Skin epidermis (tissue), 12 donors: ENCODE measurements around the gene LATS2.
"Not testable (repeated sequence)": the region's sequence is repeated elsewhere in the genome, so short reads cannot be mapped to it uniquely, and the experiment has no call there.

Experiments
- H3K27ac ChIP-seq, 21 experiments: fragments of 200-600 bp; sonication (generic) in 11 of 21; one replicate each; pipeline ENCODE4 v1.5.0; 2020; ENCODE audit warnings: mild to moderate bottlenecking in 3 of 21, inconsistent platforms in 2 of 21, moderate library complexity in 2 of 21
- H3K4me3 ChIP-seq, 7 experiments: fragments of 200-600 bp; sonication (generic) in 2 of 7; one replicate each; pipeline ENCODE4 v1.5.0; 2020; ENCODE audit warnings: inconsistent platforms in 2 of 7, mild to moderate bottlenecking in 2 of 7, moderate library complexity in 1 of 7

LATS2 gene

GRCh38 chr13:21050288-21051197 lies 10.8 kb downstream of the LATS2 start:
- no peak overlapping the region for H3K4me3 ChIP-seq
- no peak overlapping the region for H3K27ac ChIP-seq

GRCh38 chr13:21049731-21050130 lies 11.7 kb downstream of the LATS2 start:
- not testable (repeated sequence) for H3K27ac ChIP-seq, H3K4me3 ChIP-seq

- H3K27ac ChIP-seq: no peak overlapping the region
- no peak overlapping the region for H3K4me3 ChIP-seq
These were observed 12.3 kb downstream of the LATS2 start for GRCh38 chr13:21048901-21049698.

GRCh38 chr13:21047591-21048282 lies 13.6 kb downstream of the LATS2 start:
- H3K27ac ChIP-seq: no peak overlapping the region
- H3K4me3 ChIP-seq: no peak overlapping the region

GRCh38 chr13:21047087-21047486 lies 14.3 kb downstream of the LATS2 start:
- H3K27ac ChIP-seq: no peak overlapping the region

GRCh38 chr13:21046203-21046602 lies 15.2 kb downstream of the LATS2 start:
- Histone ChIP-seq H3K4me3 (no peak overlapping the region), H3K27ac (no peak overlapping the region)

More at GRCh38 chr13:21047087-21047486, 14.3 kb downstream of the LATS2 start:
- no peak overlapping the region for H3K4me3 ChIP-seq

GRCh38 chr13:21045100-21045499 lies 16.3 kb downstream of the LATS2 start:
- Histone ChIP-seq H3K27ac (no peak overlapping the region), H3K4me3 (no peak overlapping the region)

GRCh38 chr13:21043898-21044297 lies 17.5 kb downstream of the LATS2 start:
- no peak overlapping the region for H3K27ac ChIP-seq
- H3K4me3 ChIP-seq: no peak overlapping the region

GRCh38 chr13:21040120-21040826 lies 21.1 kb downstream of the LATS2 start:
- Histone ChIP-seq H3K4me3 (no peak overlapping the region), H3K27ac (no peak overlapping the region)

- H3K4me3 ChIP-seq: no peak overlapping the region
- H3K27ac ChIP-seq: no peak overlapping the region
These were observed 22.1 kb downstream of the LATS2 start for GRCh38 chr13:21039097-21039800.

GRCh38 chr13:21037656-21038055 lies 23.7 kb downstream of the LATS2 start:
- no peak overlapping the region for H3K27ac ChIP-seq
- no peak overlapping the region for H3K4me3 ChIP-seq

GRCh38 chr13:21035498-21035897 lies 25.9 kb downstream of the LATS2 start:
- no peak overlapping the region for H3K27ac ChIP-seq
- H3K4me3 ChIP-seq: no peak overlapping the region

- peak overlapping the region in 8 of 21 experiments; percentile 0 to 70 (median 46) for H3K27ac ChIP-seq
- H3K4me3 ChIP-seq: no peak overlapping the region
These were observed 26.7 kb downstream of the LATS2 start for GRCh38 chr13:21034603-21035191.

GRCh38 chr13:21033856-21034602 lies 27.4 kb downstream of the LATS2 start:
- Histone ChIP-seq H3K27ac (peak overlapping the region in 10 of 21 experiments; percentile 0 to 70 (median 46)), H3K4me3 (no peak overlapping the region)

- H3K4me3 ChIP-seq: no peak overlapping the region
These were observed 28.1 kb downstream of the LATS2 start for GRCh38 chr13:21033212-21033840.

GRCh38 chr13:21032656-21033055 lies 28.7 kb downstream of the LATS2 start:
- H3K4me3 ChIP-seq: no peak overlapping the region

More at GRCh38 chr13:21033212-21033840, 28.1 kb downstream of the LATS2 start:
- peak overlapping the region in 10 of 21 experiments; percentile 0 to 77 (median 34) for H3K27ac ChIP-seq

GRCh38 chr13:21031594-21032275 lies 29.7 kb downstream of the LATS2 start:
- no peak overlapping the region for H3K27ac ChIP-seq

More at GRCh38 chr13:21032656-21033055, 28.7 kb downstream of the LATS2 start:
- peak overlapping the region in 9 of 21 experiments; percentile 1 to 77 (median 39) for H3K27ac ChIP-seq

More at GRCh38 chr13:21031594-21032275, 29.7 kb downstream of the LATS2 start:
- H3K4me3 ChIP-seq: no peak overlapping the region
